HG02852 (cell line): ENCODE measurements around the gene SLC12A2.

Source experiments
- ATAC-seq: cut with Tn5 transposase; IDR thresholded peaks from one replicate; pipeline ENCODE4 v1.9.1; 2021; ENCODE audit warnings: mild to moderate bottlenecking, moderate library complexity; ENCODE audit not compliant: unreplicated experiment

The SLC12A2 gene

GRCh38 chr5:128158342-128158741 lies 74.8 kb downstream of the SLC12A2 start:
- ATAC-seq = no peak

GRCh38 chr5:128163991-128164390 lies 80.4 kb downstream of the SLC12A2 start:
- ATAC-seq = no peak

GRCh38 chr5:128169401-128170017 lies 85.9 kb downstream of the SLC12A2 start:
- no peak for ATAC-seq

GRCh38 chr5:128172102-128172501 lies 88.5 kb downstream of the SLC12A2 start:
- no peak for ATAC-seq

GRCh38 chr5:128174951-128175350 lies 91.4 kb downstream of the SLC12A2 start:
- no peak for ATAC-seq

- ATAC-seq = peak; percentile 75
Measured at GRCh38 chr5:128192368-128192767, 108.8 kb downstream of the SLC12A2 start.

GRCh38 chr5:128193665-128194390 lies 110.3 kb downstream of the SLC12A2 start:
- ATAC-seq = no peak

- no peak for ATAC-seq
Measured at GRCh38 chr5:128195316-128195715, 111.8 kb downstream of the SLC12A2 start.

- no peak for ATAC-seq
Measured at GRCh38 chr5:128196080-128196479, 112.5 kb downstream of the SLC12A2 start.

- ATAC-seq = no peak
Measured at GRCh38 chr5:128196791-128197190, 113.2 kb downstream of the SLC12A2 start.

- ATAC-seq = peak; percentile 69
Measured at GRCh38 chr5:128197896-128198522, 114.4 kb downstream of the SLC12A2 start.

GRCh38 chr5:128199104-128199503 lies 115.5 kb downstream of the SLC12A2 start:
- no peak for ATAC-seq

GRCh38 chr5:128199611-128200010 lies 116.0 kb downstream of the SLC12A2 start:
- no peak for ATAC-seq

GRCh38 chr5:128201065-128201926 lies 117.7 kb downstream of the SLC12A2 start:
- ATAC-seq = peak; percentile 90

GRCh38 chr5:128202320-128202719 lies 118.8 kb downstream of the SLC12A2 start:
- no peak for ATAC-seq

GRCh38 chr5:128208436-128208835 lies 124.9 kb downstream of the SLC12A2 start:
- ATAC-seq = no peak

GRCh38 chr5:128212191-128212806 lies 128.7 kb downstream of the SLC12A2 start:
- no peak for ATAC-seq

GRCh38 chr5:128213340-128213739 lies 129.8 kb downstream of the SLC12A2 start:
- peak; percentile 62 for ATAC-seq

GRCh38 chr5:128213833-128214232 lies 130.3 kb downstream of the SLC12A2 start:
- ATAC-seq = no peak

GRCh38 chr5:128216285-128216684 lies 132.7 kb downstream of the SLC12A2 start:
- no peak for ATAC-seq
